CD4-positive, alpha-beta T cell treated with Interleukin-15 for 1 hour (primary cell): ENCODE data around the gene TRPC1.
"Not testable (repeated sequence)": the region's sequence is repeated elsewhere in the genome, so short reads cannot be mapped to it uniquely, and the experiment has no call there.

Source experiments
- DNase-seq: peaks from one replicate; pipeline ENCODE4 v3.0.0-alpha.2; 2020

TRPC1 gene

DNA sequence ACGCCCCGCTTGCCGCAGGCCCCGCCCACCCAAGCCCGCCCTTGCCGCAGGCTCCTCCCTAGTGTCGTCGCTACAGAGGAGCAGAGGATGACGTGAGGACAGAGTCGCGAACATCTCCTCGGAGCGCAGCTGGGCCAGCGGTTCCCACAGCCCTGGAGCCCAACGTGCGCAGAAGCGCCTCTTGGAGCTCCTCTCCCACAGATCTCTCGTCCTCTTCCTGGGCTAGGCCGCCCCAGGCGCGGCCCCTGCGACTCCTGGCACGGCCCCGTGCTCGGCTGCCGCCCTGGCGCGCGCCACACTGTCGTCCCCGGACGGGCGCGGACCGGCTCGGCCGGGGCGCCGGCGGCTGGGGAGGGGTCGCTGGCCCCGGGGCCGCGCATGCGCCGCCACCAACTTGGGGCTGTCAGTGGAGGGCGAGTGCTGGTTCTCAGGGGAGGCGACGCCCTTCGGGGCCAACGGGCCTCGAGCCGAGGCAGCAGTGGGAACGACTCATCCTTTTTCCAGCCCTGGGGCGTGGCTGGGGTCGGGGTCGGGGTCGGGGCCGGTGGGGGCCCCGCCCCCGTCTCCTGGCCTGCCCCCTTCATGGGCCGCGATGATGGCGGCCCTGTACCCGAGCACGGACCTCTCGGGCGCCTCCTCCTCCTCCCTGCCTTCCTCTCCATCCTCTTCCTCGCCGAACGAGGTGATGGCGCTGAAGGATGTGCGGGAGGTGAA is at the start of gene TRPC1:
Gene TRPC1 (plus strand): TSS at position 67 of the 714 bp plus-strand sequence. CDS start 526 bp downstream, at position 593.
- DNase-seq = peak; percentile 87

DNA sequence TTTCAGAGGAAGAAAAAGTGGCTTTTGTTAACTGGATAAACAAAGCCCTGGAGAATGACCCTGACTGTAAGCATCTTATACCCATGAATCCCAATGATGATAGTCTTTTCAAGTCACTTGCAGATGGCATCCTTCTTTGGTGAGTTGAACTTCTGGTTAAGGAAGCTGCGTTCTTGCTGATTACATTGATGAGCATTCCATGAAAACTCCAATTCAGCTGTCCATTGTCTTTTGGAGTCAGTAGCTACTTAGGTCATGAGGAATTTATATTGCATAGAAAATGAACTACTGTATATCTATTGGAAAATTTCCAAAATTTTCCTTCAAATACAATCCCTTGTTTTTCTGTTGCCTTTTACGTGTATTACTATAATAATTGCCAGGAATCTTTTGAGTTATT is 47.7 kb upstream of the TRPC1 start:
- DNase-seq = no peak

DNA sequence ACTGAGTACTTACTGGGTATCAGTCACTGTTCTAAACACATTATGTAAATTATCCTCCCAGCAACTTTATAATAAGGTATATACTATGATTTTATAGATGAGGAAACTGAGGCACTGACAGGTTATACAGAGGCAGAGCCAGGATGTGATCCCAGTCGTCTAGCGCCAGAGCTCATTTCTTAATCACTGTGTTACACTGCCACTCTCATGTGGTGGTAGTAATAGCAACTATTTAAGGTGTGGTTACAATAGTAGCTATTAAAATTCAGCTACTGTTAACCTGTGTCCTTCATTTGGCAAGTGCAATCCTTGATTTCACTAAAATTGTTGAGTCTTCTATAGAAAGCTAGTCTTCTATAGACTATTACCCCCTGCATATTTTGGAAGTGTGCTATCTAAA is 43.1 kb upstream of the TRPC1 start:
- DNase-seq = no peak

DNA sequence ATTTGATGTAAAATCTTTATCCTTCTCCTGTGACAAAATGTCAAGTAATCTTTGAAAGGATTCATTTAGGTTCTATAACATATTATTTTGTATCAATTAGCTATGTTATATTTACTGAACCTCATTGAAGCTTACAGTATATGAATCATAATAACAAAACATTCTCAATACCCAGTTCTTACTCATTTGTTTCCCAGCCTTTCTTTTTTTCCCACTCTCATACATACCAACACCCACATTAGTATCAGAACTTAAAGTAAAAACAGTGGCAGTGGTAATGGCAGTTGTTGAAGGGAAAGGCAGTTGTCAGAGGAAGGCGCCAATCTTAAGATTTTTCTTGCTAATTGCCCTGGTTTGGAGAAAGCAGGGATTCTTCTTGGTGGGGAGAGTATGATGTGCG is 33.2 kb upstream of the TRPC1 start:
- DNase-seq = no peak

DNA sequence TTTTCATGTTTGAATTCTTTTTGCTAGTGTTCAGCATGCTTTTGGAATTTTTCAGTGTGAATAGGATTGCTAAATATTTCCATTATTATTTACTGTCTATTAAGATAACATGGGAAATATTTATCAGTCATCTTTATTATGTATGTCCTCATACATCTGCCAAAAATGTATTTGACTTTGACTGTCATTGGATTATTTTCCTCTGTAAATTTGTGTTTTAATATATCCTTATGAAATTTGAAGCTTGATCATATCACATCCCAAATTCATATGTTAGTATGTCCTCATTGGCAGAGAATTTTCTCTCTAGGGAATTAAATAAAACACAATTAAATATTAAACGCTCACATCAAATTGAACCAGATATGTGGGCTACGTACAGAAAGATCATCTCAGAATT is 32.3 kb upstream of the TRPC1 start:
- no peak for DNase-seq

DNA sequence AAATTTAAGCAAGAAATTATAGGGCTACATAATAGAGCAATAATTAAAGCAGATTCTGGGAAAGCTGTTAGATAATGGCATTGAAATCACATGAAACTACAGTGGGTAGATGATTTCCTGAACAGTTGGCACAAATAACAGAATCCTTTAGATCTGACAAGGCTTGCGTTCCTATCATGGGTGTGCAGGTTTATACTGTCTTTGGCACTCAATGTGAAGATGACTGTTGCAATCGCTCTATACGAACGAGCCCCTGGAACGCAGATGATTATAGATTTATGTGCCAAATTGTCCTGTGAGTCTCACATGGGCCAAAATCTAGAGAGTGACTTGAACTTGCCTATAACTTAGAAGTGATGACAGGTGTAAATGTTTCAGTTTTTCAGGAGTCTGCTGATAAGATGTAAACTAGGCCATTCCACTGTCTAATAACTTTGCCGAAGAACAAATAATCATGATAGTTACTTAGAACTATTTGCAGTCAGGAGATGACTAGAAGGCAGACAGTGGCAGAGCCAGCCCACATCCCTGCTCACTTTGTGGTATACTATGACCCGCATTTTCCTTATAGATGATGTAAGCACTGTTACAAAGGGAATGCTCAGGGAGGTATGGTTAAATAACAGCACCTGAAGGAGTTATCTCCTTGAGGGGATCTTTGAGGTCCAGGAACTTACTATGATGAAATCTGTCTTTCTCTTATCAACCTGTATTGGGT is 30.5 kb upstream of the TRPC1 start:
- no peak for DNase-seq

GRCh38 chr3:142694225-142694624 is 29.6 kb upstream of the TRPC1 start:
- no peak for DNase-seq

GRCh38 chr3:142705198-142705597 is 18.6 kb upstream of the TRPC1 start:
- no peak for DNase-seq

- DNase-seq = no peak
These were observed 17.3 kb upstream of the TRPC1 start for GRCh38 chr3:142706321-142707127.

DNA sequence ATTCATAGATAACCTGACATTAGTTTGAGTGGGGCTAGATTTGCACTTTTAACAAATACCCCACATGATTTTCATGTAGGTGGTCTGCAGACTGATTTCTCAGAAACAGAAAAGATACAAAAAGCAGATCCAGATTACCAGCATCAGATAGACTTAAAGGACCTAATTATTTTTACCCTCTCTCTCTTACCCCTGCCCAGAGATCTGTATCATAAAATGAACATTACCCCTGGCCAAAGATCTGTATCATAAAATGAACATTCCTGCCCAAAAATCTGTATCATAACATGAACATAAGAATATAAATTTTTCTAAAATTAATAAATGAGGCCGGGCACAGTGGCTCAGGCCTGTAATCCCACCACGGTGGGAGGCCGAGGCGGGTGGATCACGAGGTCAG is 14.6 kb upstream of the TRPC1 start:
- DNase-seq = no peak

GRCh38 chr3:142714882-142715281 is 9.0 kb upstream of the TRPC1 start:
- not testable (repeated sequence) for DNase-seq

GRCh38 chr3:142716102-142716501 is 7.7 kb upstream of the TRPC1 start:
- no peak for DNase-seq

DNA sequence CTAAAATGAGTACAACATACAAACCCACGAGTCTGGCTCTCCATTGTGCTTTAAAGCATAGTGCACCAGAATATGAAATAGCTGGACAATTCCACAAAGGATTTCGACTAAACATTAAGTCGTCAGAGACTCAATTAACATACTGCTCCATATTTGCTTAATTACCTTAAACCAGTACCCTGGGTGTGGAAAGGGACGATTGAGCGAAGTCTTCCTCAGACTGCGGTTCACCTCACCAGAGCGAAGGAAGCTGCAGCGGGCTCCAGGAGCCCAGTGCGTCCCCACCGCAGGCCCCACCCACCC is 218 bp upstream of the TRPC1 start:
- DNase-seq = no peak

DNA sequence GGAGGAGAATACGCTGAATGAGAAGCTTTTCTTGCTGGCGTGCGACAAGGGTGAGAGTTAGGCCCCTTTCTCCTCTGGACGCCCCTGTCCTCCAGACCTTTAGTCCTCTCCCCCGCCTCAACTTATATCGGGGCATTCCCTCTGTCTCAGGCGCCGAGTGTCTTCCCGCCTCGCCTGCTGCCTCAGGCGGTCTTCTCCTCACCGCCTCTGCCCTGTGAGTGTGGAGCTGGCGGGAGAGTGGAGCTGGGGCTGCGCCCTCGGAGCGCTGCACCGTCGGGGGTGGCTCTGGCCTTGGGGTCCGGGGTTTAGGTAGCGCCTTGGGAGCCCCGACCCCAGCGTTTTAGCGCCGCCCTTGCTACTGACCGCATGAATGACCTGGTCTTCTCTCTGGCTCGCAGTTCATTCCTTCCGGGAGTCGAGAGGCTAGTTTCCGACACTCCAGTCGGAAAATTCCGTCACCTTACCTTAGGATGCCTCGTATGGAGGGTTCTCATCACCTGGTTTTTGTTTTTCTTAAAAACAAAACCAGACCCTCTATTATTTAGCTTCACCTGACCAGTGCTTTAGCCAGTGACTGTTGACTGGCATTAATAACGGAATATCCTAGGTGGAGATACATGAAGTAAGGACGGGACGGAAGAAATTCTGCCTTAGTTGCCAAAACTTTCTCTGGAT is 985 bp downstream of the TRPC1 start:
- DNase-seq = no peak

DNA sequence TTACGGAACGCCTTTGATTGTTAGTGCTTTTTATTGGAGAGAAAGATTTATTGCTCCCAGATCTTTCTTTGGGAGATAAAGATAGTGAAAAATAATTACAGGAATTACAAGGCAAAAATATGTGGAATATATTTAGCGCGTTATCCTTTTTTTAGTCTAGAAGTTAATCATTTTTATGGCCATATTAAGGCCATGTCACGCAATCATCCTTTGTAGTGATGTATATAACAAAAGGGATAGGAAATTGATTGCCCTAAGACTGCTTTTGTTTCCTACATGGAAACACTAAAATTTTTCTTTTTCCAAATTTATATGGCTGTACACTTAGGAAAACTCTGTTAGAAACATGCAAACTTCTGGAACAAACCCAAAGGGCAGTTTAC is 1.5 kb downstream of the TRPC1 start:
- no peak for DNase-seq

DNA sequence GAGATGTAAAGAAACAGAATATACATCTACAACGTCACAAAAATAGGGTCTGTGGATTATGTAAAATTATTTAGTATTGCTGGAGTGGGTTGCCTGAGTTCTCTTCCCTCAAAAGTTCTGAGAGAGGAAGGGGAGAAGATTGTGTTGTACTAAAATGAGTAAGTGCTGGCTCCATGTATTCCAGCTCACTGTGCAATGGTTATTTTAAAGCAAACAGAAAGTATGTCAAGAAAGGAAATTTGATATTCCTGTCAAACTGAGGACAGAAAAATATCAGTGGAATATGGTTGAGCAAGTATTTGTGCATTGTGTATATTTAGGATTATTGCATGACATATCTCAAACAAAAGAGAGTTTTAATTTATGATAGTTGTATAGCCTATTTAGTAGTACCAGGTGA is 2.2 kb downstream of the TRPC1 start:
- DNase-seq = no peak

DNA sequence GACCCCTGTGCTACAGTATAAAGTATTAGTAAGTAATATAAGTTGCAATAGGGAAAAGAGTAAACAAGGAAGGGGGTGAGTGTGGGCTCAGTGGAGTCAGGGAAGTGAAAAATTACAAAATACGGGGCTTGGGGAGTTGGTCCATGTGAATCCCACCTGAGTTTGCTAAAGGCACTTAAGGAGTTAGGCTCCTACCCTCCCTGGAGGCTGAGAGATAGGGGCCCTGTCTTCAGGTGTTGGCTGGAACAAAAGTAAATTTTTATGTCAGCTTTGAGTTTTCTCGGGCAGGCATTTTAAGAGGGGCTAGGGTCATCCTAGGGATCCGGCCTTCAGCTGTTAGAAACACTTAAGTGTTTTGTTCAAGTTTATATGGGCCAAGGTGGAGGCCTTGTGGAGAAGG is 8.2 kb downstream of the TRPC1 start:
- DNase-seq = no peak

DNA sequence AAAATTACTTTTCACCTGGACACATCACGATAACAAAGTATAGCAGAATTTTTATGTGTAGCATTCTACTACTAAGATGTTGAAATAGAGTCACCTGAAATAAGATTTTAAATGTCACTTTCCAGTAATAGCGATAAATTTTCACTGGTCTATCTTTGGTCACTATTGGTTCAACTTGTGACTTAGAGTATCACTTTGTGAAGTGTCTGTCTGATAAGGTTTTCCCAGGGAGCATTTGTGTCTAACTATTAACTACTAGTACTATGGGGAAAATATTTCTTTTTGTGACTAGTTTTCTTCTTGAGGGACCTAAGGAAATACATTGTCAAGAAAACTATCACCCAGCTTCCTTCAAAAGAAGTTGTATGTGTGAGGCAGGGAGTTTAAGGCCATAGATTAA is 11.0 kb downstream of the TRPC1 start:
- DNase-seq = no peak

DNA sequence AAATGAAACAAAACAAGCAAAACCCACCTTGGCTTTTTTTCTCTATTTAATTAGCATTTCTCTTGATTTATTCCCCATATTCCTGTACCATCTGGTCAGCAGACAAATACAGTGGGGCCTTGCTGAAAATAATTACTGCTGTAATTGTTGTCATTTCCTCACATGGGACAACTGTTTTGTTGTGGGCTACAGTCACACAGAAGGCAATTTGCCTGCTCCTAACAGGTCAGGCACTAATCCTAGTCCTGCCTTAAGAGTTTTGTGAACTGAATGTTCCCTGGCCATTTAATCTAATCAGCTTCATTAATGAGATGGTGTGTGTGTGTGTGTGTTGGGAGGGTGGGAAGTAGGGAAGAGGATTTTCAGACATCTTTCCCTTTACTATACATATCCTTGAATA is 11.6 kb downstream of the TRPC1 start:
- DNase-seq = no peak

DNA sequence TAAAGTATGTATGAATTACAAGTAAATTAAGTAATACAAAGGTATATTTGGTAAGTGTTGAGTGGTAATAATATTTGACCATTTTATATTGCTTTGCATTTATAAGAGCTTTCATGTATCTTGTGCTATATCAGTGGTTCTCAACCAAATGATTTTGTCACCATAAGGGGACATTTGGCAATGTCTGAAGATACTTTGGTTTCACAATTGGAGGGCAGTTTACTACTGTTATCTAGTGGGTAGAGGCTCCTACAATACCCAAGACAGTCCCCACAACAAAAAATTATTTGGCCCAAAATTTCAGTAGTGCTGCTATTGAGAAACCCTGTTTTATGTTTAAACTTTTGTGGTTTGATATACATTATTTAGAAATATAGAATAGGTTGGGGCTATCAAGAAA is 14.6 kb downstream of the TRPC1 start:
- DNase-seq = no peak

DNA sequence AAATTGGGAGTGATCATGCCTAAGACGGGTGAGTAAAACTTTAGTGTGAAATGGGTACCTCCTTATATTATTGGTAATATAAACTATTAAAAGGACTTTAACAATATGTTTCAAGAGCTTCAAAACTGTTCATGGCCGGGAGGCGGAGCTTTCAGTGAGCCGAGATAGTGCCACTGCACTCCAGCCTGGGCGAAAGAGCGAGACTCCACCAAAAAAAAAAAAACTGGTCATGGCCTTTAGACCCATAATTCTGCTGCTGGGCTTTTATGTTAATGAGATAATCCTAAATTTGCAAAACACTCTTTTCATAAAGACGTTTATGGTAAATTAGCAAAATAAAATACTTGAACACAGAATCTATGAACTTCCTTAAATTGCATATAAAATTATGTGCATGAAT is 22.8 kb downstream of the TRPC1 start:
- no peak for DNase-seq

DNA sequence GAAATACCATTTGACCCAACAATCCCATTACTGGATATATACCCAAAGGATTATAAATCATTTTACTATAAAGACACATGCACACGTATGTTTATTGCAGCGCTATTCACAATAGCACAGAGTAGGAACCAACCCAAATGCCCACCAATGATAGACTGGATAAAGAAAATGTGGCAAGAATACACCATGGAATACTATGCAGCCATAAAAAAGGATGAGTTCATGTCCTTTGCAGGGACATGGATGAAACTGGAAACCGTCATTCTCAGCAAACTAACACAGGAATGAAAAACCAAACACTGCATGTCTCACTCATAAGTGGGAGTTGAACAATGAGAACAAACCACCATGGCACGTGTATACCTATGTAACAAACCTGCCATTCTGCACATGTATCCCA is 26.7 kb downstream of the TRPC1 start:
- DNase-seq = not testable (repeated sequence)

GRCh38 chr3:142752605-142753004 is 28.8 kb downstream of the TRPC1 start:
- DNase-seq = not testable (repeated sequence)

- DNase-seq = no peak
These were observed 30.7 kb downstream of the TRPC1 start for GRCh38 chr3:142754494-142754893.
